GM21786 (cell line): ENCODE results near the gene SUCLA2.
"Not testable (repeated sequence)": the region's sequence is repeated elsewhere in the genome, so short reads cannot be mapped to it uniquely, and the experiment has no call there.

Source experiments
- ATAC-seq: cut with Tn5 transposase; IDR thresholded peaks from one replicate; pipeline ENCODE4 v1.9.1; 2021; ENCODE audit not compliant: unreplicated experiment

Gene SUCLA2

GRCh38 chr13:47997384-47997783 lies 3.7 kb downstream of the SUCLA2 start:
- ATAC-seq = no peak

GRCh38 chr13:47991859-47992258 lies 9.2 kb downstream of the SUCLA2 start:
- ATAC-seq = no peak

- ATAC-seq = no peak
Measured at GRCh38 chr13:47990920-47991466, 10.1 kb downstream of the SUCLA2 start.

GRCh38 chr13:47990427-47990826 lies 10.6 kb downstream of the SUCLA2 start:
- no peak for ATAC-seq

- ATAC-seq = no peak
Measured at GRCh38 chr13:47983070-47983469, 18.0 kb downstream of the SUCLA2 start.

- no peak for ATAC-seq
Measured at GRCh38 chr13:47976325-47976724, 24.7 kb downstream of the SUCLA2 start.

GRCh38 chr13:47964863-47965262 lies 36.2 kb downstream of the SUCLA2 start:
- no peak for ATAC-seq

- no peak for ATAC-seq
Measured at GRCh38 chr13:47962237-47962636, 38.8 kb downstream of the SUCLA2 start.

- ATAC-seq = no peak
Measured at GRCh38 chr13:47959468-47960247, 41.4 kb downstream of the SUCLA2 start.

- no peak for ATAC-seq
Measured at GRCh38 chr13:47957073-47957472, 44.0 kb downstream of the SUCLA2 start.

- ATAC-seq = no peak
Measured at GRCh38 chr13:47955836-47956235, 45.2 kb downstream of the SUCLA2 start.

GRCh38 chr13:47949799-47950198 lies 51.3 kb downstream of the SUCLA2 start:
- ATAC-seq = no peak

GRCh38 chr13:47945738-47946137 lies 55.3 kb downstream of the SUCLA2 start:
- ATAC-seq = no peak

- not testable (repeated sequence) for ATAC-seq
Measured at GRCh38 chr13:47945146-47945545, 55.9 kb downstream of the SUCLA2 start.

- no peak for ATAC-seq
Measured at GRCh38 chr13:47934371-47934770, 66.7 kb downstream of the SUCLA2 start.

GRCh38 chr13:47932950-47933923 lies 67.8 kb downstream of the SUCLA2 start:
- no peak for ATAC-seq

- no peak for ATAC-seq
Measured at GRCh38 chr13:47930649-47931165, 70.4 kb downstream of the SUCLA2 start.

GRCh38 chr13:47929156-47929555 lies 71.9 kb downstream of the SUCLA2 start:
- no peak for ATAC-seq

- ATAC-seq = no peak
Measured at GRCh38 chr13:47917022-47917574, 84.0 kb downstream of the SUCLA2 start.

GRCh38 chr13:47908197-47908902 lies 92.7 kb downstream of the SUCLA2 start:
- no peak for ATAC-seq
